Measurements from ENCODE around the gene CGB5.
A peak's percentile ranks its signal among the peaks of the same experiment; 100 is the strongest.
"Not testable (repeated sequence)": the region's sequence is repeated elsewhere in the genome, so short reads cannot be mapped to it uniquely, and the experiment has no call there.

Gene CGB5

DNA sequence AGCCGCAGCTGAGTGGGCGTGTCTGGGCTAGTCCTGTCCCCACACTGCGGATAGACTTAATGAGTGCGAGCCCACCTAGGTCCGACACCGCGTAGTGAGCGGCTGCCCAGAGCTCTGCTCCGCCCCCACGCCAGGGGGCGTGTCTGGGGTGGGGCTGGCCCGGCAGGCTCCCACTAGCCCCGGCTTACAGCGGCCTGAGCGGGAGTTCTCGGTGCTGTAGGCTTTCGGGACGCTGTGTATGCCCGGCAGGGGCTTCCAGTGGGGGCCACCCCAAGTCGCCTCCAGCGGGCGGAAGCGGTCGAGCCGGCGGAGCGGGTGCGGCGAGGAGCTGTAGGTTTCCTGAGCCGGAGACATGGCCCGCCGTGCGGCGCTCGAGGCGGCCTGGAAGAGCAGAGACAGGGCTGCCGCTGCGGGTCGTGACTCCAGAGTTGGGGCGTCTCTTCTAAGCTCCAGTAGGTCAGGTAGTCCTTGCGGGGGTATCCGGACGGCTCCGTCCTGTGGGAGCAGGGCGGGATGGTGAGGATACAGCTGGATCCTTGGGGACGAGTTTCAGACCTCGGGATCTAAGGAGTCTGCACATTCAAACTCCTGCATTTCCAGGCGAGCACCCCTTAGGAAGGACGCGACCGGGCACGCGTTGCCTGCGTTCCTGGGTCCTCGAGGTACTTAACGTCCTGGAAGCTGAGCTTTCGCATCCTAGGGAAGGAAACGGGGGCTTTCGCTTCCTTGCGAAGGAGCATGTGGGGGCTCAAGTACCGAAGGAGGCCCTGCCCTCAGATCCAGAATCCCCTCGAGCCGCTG lies 12.7 kb downstream of the CGB5 start:
- TF ChIP-seq, protein P1, sequence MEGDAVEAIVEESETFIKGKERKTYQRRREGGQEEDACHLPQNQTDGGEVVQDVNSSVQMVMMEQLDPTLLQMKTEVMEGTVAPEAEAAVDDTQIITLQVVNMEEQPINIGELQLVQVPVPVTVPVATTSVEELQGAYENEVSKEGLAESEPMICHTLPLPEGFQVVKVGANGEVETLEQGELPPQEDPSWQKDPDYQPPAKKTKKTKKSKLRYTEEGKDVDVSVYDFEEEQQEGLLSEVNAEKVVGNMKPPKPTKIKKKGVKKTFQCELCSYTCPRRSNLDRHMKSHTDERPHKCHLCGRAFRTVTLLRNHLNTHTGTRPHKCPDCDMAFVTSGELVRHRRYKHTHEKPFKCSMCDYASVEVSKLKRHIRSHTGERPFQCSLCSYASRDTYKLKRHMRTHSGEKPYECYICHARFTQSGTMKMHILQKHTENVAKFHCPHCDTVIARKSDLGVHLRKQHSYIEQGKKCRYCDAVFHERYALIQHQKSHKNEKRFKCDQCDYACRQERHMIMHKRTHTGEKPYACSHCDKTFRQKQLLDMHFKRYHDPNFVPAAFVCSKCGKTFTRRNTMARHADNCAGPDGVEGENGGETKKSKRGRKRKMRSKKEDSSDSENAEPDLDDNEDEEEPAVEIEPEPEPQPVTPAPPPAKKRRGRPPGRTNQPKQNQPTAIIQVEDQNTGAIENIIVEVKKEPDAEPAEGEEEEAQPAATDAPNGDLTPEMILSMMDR (IDR thresholded peaks at IDR 0.05) = no peak
- Histone ChIP-seq H3K36me3 (no peaks in the 10 kb centered on the region), H3K4me1 (ENCODE audit: control insufficient read depth in 1 of 2, insufficient read depth in 1 of 2, low read depth in 1 of 2, low read length in 1 of 2) (peaks cover 18 to 21% of the 10 kb centered on the region in 2 experiments), H3K4me3 (ENCODE audit: low read depth in 1 of 2, low read length in 1 of 2) (peak overlapping the region; percentile 32 to 62), H3K27ac (no peak overlapping the region), H3K27me3 (peaks cover 71% of the 10 kb centered on the region), H3K9me3 (no peaks in the 10 kb centered on the region)

DNA sequence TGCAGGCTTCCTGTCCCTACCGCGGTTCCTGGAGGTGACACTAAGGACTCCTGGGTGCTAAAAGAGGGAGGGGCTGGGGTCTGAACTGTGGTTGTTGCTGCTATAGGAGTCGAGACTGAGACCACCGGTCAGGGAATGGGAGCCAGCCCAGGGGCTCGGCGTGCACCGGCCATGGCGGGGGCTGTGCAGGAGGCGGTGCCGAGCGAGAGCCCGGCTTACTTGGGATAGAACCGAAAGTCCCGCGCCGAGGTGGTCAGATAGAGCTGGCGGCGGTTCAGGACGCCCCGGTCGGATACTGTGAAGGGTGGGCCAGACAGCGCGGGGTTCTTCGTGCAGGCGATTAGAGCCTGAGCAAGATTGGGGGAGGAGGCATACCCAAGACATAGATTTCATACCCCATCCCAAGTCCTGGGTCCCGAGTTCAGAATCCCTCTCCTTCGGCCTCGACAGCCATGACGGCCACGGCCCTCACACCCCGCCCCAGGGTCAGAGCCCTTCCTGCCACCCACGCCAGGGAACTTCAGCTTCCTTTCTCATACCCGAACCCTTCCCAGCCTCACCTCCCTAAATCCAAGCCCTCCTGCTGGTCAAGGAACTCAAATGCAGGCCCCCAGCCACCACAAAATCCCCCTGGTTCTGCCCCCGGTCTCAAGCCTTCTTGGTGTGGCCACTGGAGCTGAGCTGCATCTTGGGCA lies 13.4 kb downstream of the CGB5 start:
- H3K4me3 ChIP-seq (ENCODE audit: low read depth in 1 of 2, low read length in 1 of 2) = peak overlapping the region in 1 of 2 experiments; percentile 62
- not testable (repeated sequence) for H3K36me3 ChIP-seq, H3K9me3 ChIP-seq, H3K27ac ChIP-seq
- peaks cover 78% of the 10 kb centered on the region for H3K27me3 ChIP-seq
- H3K4me1 ChIP-seq (ENCODE audit: control insufficient read depth in 1 of 2, insufficient read depth in 1 of 2, low read depth in 1 of 2, low read length in 1 of 2) = peaks cover 18 to 21% of the 10 kb centered on the region in 2 experiments

DNA sequence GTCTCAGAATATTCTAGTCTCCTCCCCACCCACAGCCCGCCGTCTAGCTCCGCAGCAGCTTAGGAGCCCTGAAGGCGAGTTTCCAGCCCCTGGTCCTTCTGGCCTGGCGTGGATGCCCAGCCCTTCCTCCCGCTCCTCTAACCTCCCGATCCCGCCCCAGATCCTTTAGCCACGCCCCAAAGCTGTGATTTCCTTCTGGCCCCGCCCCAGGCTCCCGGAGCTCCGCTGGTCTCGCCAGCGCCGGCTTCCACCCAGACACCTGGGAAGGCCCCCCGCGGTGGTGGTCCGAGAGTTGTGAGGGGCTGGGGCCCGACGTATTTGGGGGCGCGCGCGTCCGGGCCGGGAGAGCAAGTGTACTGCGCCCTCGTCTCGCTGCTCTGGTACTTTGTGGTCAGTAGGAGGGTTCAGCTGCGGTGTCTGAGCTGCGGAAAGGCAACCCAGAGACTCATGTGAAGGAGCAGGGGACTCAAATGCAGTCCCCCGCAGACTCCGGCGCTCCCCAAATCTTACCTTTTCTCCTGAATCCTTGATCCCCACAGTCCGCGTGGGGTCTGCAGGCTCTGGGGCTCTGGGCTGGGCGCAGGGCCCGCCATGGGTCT lies 14.1 kb downstream of the CGB5 start, which contains the start of gene CGB7:
Gene CGB7 (minus strand): TSS at position 114 of the 599 bp plus-strand sequence. CDS start 2,374 bp downstream, outside the sequence.
- H3K36me3 ChIP-seq = no peaks in the 10 kb centered on the region
- peak within 1 kb of the TSS in 1 of 2 experiments; percentile 62 for H3K4me3 ChIP-seq (ENCODE audit: low read depth in 1 of 2, low read length in 1 of 2)
- peaks cover 85% of the 10 kb centered on the region for H3K27me3 ChIP-seq
- no peaks in the 10 kb centered on the region for H3K9me3 ChIP-seq
- TF ChIP-seq, protein P1 (IDR thresholded peaks at IDR 0.05) = no peak
- no peak within 1 kb of the TSS for H3K27ac ChIP-seq
- peaks cover 18 to 21% of the 10 kb centered on the region in 2 experiments for H3K4me1 ChIP-seq (ENCODE audit: control insufficient read depth in 1 of 2, insufficient read depth in 1 of 2, low read depth in 1 of 2, low read length in 1 of 2)

DNA sequence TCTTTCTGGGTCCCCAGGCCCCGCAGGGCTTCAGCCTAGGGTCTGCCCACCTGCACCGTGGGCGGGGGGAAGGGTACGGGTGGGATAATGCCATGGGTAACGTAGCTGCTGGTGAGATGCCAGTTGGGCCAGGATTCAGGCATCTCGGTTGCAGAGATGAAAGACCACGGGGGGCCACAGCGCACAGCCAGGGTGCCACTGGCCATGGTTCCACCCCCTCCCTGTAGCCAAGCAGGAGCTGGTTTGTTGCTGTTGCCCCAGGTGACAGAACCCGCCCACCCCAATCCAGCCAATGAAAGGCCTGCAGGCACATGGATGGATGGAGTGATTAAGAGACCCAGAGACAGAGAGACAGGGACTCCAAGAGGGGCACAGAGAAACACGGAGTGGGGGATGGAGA lies 14.9 kb downstream of the CGB5 start:
- peaks cover 89% of the 10 kb centered on the region for H3K27me3 ChIP-seq

DNA sequence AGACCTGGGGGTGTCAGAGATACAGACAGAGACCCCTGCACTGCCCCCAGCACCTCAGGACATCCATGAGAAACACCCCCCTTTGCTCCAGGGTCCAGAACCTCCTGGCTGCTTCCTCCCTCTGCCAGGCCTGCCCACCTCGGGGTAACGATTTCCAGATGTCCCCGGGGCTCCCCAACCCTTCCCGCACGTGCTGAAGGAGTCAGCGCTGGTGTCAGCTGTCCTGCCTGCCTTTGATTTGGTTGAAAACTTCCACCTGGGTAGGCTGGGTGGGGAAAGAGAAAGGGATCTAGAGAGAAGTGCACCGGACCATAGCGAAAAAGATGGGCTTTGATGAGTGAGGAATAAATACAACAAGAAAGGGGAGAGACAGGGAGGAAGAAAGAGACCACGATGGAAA lies 15.4 kb downstream of the CGB5 start:
- Histone ChIP-seq H3K27me3 (peaks cover 93% of the 10 kb centered on the region), H3K4me3 (ENCODE audit: low read depth in 1 of 2, low read length in 1 of 2) (no peak overlapping the region), H3K9me3 (no peaks in the 10 kb centered on the region), H3K4me1 (ENCODE audit: control insufficient read depth in 1 of 2, insufficient read depth in 1 of 2, low read depth in 1 of 2, low read length in 1 of 2) (peaks cover 18 to 21% of the 10 kb centered on the region in 2 experiments), H3K27ac (no peak overlapping the region), H3K36me3 (no peaks in the 10 kb centered on the region)
- TF ChIP-seq, protein P1 (IDR thresholded peaks at IDR 0.05) = no peak

More for the DNA sequence above, 14.9 kb downstream of the CGB5 start:
- Histone ChIP-seq H3K27ac (no peak overlapping the region), H3K9me3 (no peaks in the 10 kb centered on the region), H3K4me3 (ENCODE audit: low read depth in 1 of 2, low read length in 1 of 2) (no peak overlapping the region), H3K4me1 (ENCODE audit: control insufficient read depth in 1 of 2, insufficient read depth in 1 of 2, low read depth in 1 of 2, low read length in 1 of 2) (peaks cover 18 to 21% of the 10 kb centered on the region in 2 experiments), H3K36me3 (no peaks in the 10 kb centered on the region)
- TF ChIP-seq, protein P1 (IDR thresholded peaks at IDR 0.05) = no peak
